Transverse colon (tissue), 4 donors: ENCODE data around the gene SH2B2.
"Not testable (repeated sequence)": the region's sequence is repeated elsewhere in the genome, so short reads cannot be mapped to it uniquely, and the experiment has no call there.

Experiments
- CTCF ChIP-seq, 5 experiments: fragments of 200-600 bp in 3 of 5; fragments of 450-650 bp in 2 of 5; sonication (generic) in 3 of 5; IDR thresholded peaks; 1 replicate in 2 of 5; 2 replicates in 3 of 5; pipeline ENCODE4 v1.5.1; 2016 to 2017; ENCODE audit warnings: antibody characterized with exemption in 5 of 5, inconsistent platforms in 3 of 5, mild to moderate bottlenecking in 2 of 5, moderate library complexity in 1 of 5
- POLR2AphosphoS5 ChIP-seq, 3 donors: sonication (generic); formaldehyde crosslinking; IDR thresholded peaks; one replicate each; pipeline ENCODE4 v1.6.1; 2016; ENCODE audit warnings: antibody characterized with exemption in 3 of 3

- not testable (repeated sequence) for TF ChIP-seq CTCF, POLR2AphosphoS5 (IDR thresholded peaks at IDR 0.05)
Measured at GRCh38 chr7:102335574-102335973, 48.9 kb downstream of the SH2B2 start.
